Endothelial cell of umbilical vein (primary cell): ENCODE measurements around the gene DDX10. TPM values are rescaled to one million over a fixed set of nuclear protein-coding genes. Genes with fewer than 3 reads are reported as not detected.

Experiments used
- BruUV-seq: library from RNA; stranded (reverse); fragments of 400-500 nt; replicated peaks from 2 replicates; lab custom pipeline; 2021; lab: Mats Ljungman, UMichigan
- CTCF ChIA-PET: fragments of 300-600, 350-600 bp; sonication (Branson Sonifier 250); formaldehyde crosslinking; loops from one replicate; lab custom pipeline; 2021; ENCODE audit warnings: antibody characterized with exemption, inconsistent platforms; lab: Charles Lee
- POLR2A ChIA-PET: fragments of 300-600, 350-600 bp; sonication (Branson Sonifier 250); formaldehyde crosslinking; loops from one replicate; lab custom pipeline; 2021; ENCODE audit warnings: antibody characterized with exemption, inconsistent platforms; lab: Charles Lee
- DNase-seq: peaks from one replicate; pipeline ENCODE4 v3.0.0-alpha.2; 2011; ENCODE audit warnings: low read depth, low spot score
- FAIRE-seq: peaks from 2 replicates; lab custom pipeline; 2011; peaks lifted over from hg19 to GRCh38; lab: Jason Lieb, UNC
- H2AFZ ChIP-seq: 2 replicates; pipeline ENCODE4 v1.6.0; 2012; ENCODE audit warnings: low read depth, low read length, control low read depth, inconsistent platforms
- H3K27ac ChIP-seq: 2 replicates; pipeline ENCODE4 v1.5.1; 2011; ENCODE audit warnings: low read depth, mild to moderate bottlenecking, control low read depth, low read length, moderate library complexity; ENCODE audit not compliant: insufficient read depth
- H3K27me3 ChIP-seq, 2 experiments: 2 replicates each; pipeline versions ENCODE4 v1.6.0 to v1.6.1; 2011; ENCODE audit warnings: low read length in 2 of 2, mixed read lengths in 1 of 2; ENCODE audit not compliant: control insufficient read depth in 2 of 2, insufficient read depth in 2 of 2
- H3K36me3 ChIP-seq, 2 experiments: 2 replicates in 1 of 2; 3 replicates in 1 of 2; pipeline ENCODE4 v1.5.1; 2011; ENCODE audit warnings: low read length in 2 of 2, mild to moderate bottlenecking in 1 of 2, moderate library complexity in 1 of 2; ENCODE audit not compliant: control insufficient read depth in 2 of 2, insufficient read depth in 2 of 2; ENCODE audit errors: extremely low read depth in 1 of 2
- H3K4me1 ChIP-seq: 3 replicates; pipeline ENCODE4 v1.5.1; 2011; ENCODE audit warnings: mild to moderate bottlenecking, low read length; ENCODE audit not compliant: control insufficient read depth, insufficient read depth; ENCODE audit errors: extremely low read depth
- H3K4me2 ChIP-seq: 2 replicates; pipeline ENCODE4 v1.6.1; 2011; ENCODE audit warnings: low read length, control low read depth, mixed read lengths; ENCODE audit not compliant: insufficient read depth
- H3K4me3 ChIP-seq, 3 experiments: fragments of 200-600 bp in 1 of 3; sonication (generic), shearing (Covaris generic) in 1 of 3; replicated peaks in 1 of 3; 2 replicates each; pipeline ENCODE4 v1.5.1; 2011 to 2016; ENCODE audit warnings: control low read depth in 3 of 3, low read length in 3 of 3, mild to moderate bottlenecking in 2 of 3, inconsistent platforms in 1 of 3, low read depth in 1 of 3, moderate library complexity in 1 of 3; ENCODE audit not compliant: insufficient read depth in 1 of 3
- H3K79me2 ChIP-seq: 2 replicates; pipeline ENCODE4 v1.6.0; 2012; ENCODE audit warnings: low read length, inconsistent platforms; ENCODE audit not compliant: control insufficient read depth, insufficient read depth
- H3K9ac ChIP-seq: replicated peaks from 2 replicates; pipeline ENCODE3; 2011; ENCODE audit warnings: low read length, control low read depth; ENCODE audit not compliant: insufficient read depth; ENCODE audit errors: extremely low read depth
- H3K9me1 ChIP-seq: replicated peaks from 3 replicates; pipeline ENCODE4 v1.6.0; 2011; ENCODE audit warnings: mild to moderate bottlenecking, low read length; ENCODE audit not compliant: control insufficient read depth, insufficient read depth; ENCODE audit errors: extremely low read depth
- H3K9me3 ChIP-seq: replicated peaks from 2 replicates; pipeline ENCODE4 v1.5.1; 2012; ENCODE audit warnings: low read length, inconsistent platforms; ENCODE audit not compliant: control insufficient read depth, insufficient read depth
- H4K20me1 ChIP-seq: replicated peaks from 2 replicates; pipeline ENCODE3; 2011; ENCODE audit warnings: mild to moderate bottlenecking, low read length; ENCODE audit not compliant: control insufficient read depth, insufficient read depth; ENCODE audit errors: extremely low read depth
- CTCF ChIP-seq, 2 donors: IDR thresholded peaks; 1 replicate in 1 of 2; 2 replicates in 1 of 2; pipeline ENCODE4 v1.5.1; 2011; ENCODE audit warnings: low read length in 2 of 2, mild to moderate bottlenecking in 2 of 2, moderate library complexity in 2 of 2, control low read depth in 1 of 2, inconsistent platforms in 1 of 2, low read depth in 1 of 2; ENCODE audit not compliant: insufficient read depth in 1 of 2; ENCODE audit errors: extremely low read depth in 1 of 2
- EZH2 ChIP-seq: IDR thresholded peaks from 2 replicates; pipeline ENCODE4 v1.6.1; 2012; ENCODE audit warnings: borderline replicate concordance, low read depth, mild to moderate bottlenecking, moderate library complexity, low read length, inconsistent platforms; ENCODE audit not compliant: severe bottlenecking
- FOS ChIP-seq: IDR thresholded peaks from 2 replicates; pipeline ENCODE4 v1.6.1; 2011; ENCODE audit warnings: mild to moderate bottlenecking, low read length, moderate library complexity, borderline replicate concordance; ENCODE audit not compliant: insufficient read depth
- GATA2 ChIP-seq: IDR thresholded peaks from 2 replicates; pipeline ENCODE4 v1.7.0; 2011; ENCODE audit warnings: low read depth, mild to moderate bottlenecking, moderate library complexity, mixed read lengths, low read length; ENCODE audit not compliant: insufficient read length, insufficient read depth
- JUN ChIP-seq: IDR thresholded peaks from 2 replicates; pipeline ENCODE4 v1.6.1; 2011; ENCODE audit warnings: borderline replicate concordance, low read depth; ENCODE audit not compliant: insufficient read length, insufficient read depth
- MAX ChIP-seq: IDR thresholded peaks from 2 replicates; pipeline ENCODE4 v1.6.1; 2011; ENCODE audit not compliant: insufficient read depth, insufficient read length
- MYC ChIP-seq: IDR thresholded peaks from one replicate; pipeline ENCODE4 v1.6.1; 2011; ENCODE audit warnings: mild to moderate bottlenecking, low read depth, low read length
- POLR2A ChIP-seq: IDR thresholded peaks from 2 replicates; pipeline ENCODE4 v1.6.1; 2012; ENCODE audit warnings: low read depth, mild to moderate bottlenecking, control low read depth, low read length
- POLR2AphosphoS5 ChIP-seq: IDR thresholded peaks from 2 replicates; pipeline ENCODE4 v1.6.1; 2012; ENCODE audit warnings: low read depth, mild to moderate bottlenecking, control low read depth, low read length, moderate library complexity; ENCODE audit not compliant: insufficient read depth
- dilution Hi-C: fragments of 300-500 bp; cut with MboI; formaldehyde crosslinking; loops from one replicate; pipeline ENCODE4 v1.15.0; 2019; ENCODE audit warnings: low sequenced_read_pairs; ENCODE audit not compliant: extremely low pct_ligation_motif_present
- intact Hi-C: fragments of 100-400 bp; cut with micrococcal nuclease; formaldehyde crosslinking; loops from one replicate; pipeline ENCODE4 v1.10.0; 2022
- polyA plus RNA-seq, 4 experiments: library from polyadenylated mRNA; depleted of rRNA in 3 of 4; stranded (reverse) in 3 of 4; unstranded in 1 of 4; fragments of >200 nt; gene quantifications; 2 replicates each; pipeline versions ENCODE4 v1.2.1 to v1.2.3, GENCODE V29; 2011 to 2012; ENCODE audit warnings: missing spikeins in 1 of 4
- total RNA-seq: library from RNA; stranded (reverse); gene quantifications from 2 replicates; pipeline ENCODE4 v1.2.3, GENCODE V29; 2021

Gene DDX10
- total and polyA plus RNA-seq, 2 donors (not counting 3 experiments of a cell fraction or from before 2014, with no cell fraction given) = 29.8 to 35.2 TPM

GRCh38 chr11:108904480-108904879 is 239.6 kb downstream of the DDX10 start:
- Histone ChIP-seq H3K9me1 (no peaks in the 10 kb centered on the region), H3K36me3 (no peaks in the 10 kb centered on the region), H3K27me3 (no peaks in the 10 kb centered on the region), H3K79me2 (no peaks in the 10 kb centered on the region), H3K4me3 (no peak overlapping the region), H3K9ac (no peak overlapping the region), H3K27ac (no peak overlapping the region), H3K9me3 (no peaks in the 10 kb centered on the region), H3K4me1 (peaks cover 20% of the 10 kb centered on the region), H3K4me2 (no peak overlapping the region), H4K20me1 (no peaks in the 10 kb centered on the region), H2AFZ (no peak overlapping the region)
- dilution Hi-C loops = no loop called here
- ChIA-PET CTCF (no interaction called here), POLR2A (no interaction called here)
- no TSS peak for BruUV-seq
- intact Hi-C loops = no loop called here
- TF ChIP-seq JUN (no peak), FOS (no peak), MAX (no peak), GATA2 (no peak), EZH2 (no peak), MYC (no peak), POLR2A (no peak), CTCF (IDR thresholded peaks at IDR 0.05; ENCODE audit: extremely low read depth in 1 of 2, insufficient read depth in 1 of 2, low read depth in 1 of 2, low read length in 2 of 2) (no peak), POLR2AphosphoS5 (no peak)
- DNase-seq (no peak), FAIRE-seq (no peak)
